Measurements from ENCODE around the gene NCF2.

Gene NCF2

DNA sequence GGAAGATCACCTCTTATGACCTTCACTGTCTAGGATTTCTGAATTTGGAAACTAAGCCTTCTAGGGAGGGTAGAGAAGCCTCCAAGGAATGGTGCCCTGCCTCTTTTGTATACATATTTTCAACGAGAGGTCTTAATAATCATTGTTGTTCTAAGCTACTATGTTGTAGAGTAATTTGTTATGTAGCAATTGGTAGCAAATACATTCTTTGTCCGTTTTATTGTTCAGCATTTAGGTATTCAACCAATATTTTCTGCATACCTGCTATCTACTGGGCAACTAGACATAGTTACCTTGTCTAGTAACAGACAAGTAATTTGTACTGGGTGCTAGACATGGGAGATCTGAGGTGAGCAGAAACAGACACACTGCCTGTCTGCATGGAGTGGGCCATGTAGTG lies 20.8 kb upstream of the NCF2 start:
- no peak for DNase-seq

- DNase-seq: no peak
Observed at GRCh38 chr1:183609759-183610452, 19.6 kb upstream of the NCF2 start.

DNA sequence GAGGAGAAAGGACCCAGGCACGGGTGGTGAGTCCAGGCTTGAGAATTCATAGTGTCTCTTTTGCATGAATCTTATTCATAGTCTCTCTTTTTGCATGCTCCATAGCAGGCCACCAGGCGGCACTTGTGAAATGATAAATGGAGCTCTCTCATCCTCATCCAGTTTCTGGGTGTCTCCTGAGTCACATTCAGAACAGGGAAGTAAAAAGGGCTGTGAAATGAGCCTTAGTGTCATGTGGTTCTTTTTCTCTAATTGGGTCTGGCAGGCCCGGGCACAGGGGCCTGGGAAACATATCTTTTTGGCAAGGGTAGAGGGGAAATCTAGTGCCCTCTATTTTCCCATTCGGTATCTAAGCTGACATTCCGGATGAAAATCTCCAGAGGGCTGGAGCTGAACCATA lies 19.1 kb upstream of the NCF2 start:
- no peak for DNase-seq

GRCh38 chr1:183607322-183607980 lies 17.2 kb upstream of the NCF2 start:
- DNase-seq: no peak

DNA sequence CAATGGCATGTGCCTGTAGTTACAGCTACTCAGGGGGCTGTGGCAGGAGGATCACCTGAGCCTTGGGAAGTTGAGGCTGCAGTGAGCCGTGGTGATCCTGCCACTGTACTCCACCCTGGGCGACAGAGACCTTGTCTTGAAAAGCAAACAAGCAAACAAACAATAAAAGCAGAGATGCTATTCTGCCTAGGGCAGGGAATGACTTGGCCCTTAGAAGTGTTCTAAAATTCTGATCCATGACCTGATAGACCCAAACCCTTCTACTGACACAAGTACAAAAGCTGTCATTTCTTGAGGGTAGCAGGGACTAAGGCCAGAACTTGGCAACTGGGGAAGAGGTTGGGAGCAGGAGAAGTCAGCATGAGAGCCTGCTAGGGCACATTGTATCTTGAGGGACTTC lies 15.6 kb upstream of the NCF2 start:
- no peak for DNase-seq

DNA sequence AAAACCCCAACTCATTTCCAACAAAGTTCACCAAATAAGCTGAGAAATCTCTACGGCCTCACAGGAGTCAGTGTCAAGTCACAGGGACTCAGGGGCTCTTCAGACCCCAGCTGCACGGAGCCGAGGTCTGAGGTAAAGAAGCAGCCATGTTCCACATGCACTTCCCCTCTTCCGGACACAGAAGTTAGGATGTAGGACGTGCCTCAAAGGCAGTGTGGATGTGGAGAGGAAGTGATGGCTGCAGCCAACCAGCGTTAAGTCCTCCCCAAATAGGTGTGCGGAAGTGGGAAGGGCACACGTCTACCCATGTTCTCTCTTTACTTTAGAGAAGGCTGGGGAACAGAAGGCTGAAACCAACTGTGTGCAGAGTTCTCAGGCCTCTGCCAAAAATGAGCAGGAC lies 14.6 kb upstream of the NCF2 start:
- no peak for DNase-seq

GRCh38 chr1:183604038-183604808 lies 14.0 kb upstream of the NCF2 start:
- DNase-seq: no peak

- DNase-seq: no peak
Observed at GRCh38 chr1:183602510-183602909, 12.3 kb upstream of the NCF2 start.

DNA sequence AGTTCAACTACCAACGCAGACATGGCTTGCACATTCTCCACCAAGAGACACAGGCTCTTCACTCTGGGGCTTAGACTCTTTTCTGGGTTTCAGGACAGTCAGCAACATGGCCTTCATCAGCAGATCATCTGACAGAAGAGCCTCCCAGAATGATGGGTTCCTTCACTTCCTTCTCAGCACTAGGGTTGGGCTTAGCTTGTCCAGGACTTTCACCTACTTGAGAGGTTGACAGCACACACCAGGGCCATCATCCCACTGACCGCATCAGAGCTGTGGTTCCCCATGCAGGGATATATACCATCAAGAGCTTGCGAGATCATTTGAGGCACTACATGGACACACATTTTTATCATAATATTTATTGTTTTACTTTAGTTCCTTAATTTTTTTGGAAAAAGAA lies 10.4 kb upstream of the NCF2 start:
- DNase-seq: no peak

DNA sequence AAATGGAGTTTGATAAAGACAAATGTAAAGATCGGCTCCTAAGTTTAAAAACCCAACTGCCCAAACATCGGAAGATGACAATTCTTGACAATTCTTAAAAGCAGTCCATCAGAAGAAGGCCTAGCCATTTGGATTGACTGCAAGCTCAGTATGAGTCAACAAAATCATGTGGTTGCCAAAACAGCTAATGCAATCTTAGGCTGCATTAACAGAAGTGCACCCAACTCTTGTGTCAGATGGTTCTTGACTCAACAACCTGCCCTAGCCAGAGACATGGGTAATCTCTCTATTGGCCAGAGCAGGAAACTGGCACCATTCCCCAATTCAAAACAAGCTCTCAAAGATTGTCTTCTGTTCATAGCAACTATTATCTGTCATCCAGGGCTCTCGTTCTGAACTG lies 9.9 kb upstream of the NCF2 start:
- no peak for DNase-seq

DNA sequence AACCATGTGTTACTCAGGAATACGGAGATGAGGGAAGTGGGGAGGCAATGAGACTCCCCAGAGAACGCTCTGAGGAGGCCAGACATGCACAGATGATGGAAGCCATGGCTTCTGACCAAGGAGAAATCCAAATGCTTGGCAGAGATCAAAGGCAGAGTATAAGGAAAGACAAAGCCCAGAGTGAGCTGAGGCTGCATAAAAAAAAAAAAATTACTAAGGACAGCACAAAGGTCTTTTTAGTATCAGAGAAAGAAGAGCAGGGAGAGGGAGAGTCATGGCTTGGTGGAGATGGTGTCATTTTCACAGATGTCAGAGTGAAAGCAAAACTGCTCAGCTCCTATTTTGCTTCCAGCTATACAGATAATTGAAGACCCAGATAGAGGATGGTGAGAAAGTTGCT lies 8.1 kb upstream of the NCF2 start:
- no peak for DNase-seq

GRCh38 chr1:183597656-183598347 lies 7.5 kb upstream of the NCF2 start:
- no peak for DNase-seq

DNA sequence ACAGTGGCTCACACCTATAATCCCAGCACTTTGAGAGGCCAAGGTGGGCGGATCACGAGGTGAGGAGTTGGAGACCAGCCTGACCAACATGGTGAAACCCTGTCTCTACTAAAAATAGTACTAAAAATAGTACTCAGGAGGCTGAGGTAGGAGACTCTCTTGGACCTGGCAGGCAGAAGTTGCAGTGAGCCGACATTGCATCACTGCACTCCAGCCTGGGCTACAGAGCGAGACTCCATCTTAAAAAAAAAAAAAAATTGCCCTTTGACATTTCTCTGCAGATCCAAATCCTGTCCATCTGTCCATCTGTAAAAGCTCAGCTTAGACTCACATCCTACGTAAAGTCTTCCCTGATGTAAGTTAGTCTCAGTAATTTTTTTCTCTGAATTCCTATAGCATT lies 6.2 kb upstream of the NCF2 start:
- DNase-seq: no peak

DNA sequence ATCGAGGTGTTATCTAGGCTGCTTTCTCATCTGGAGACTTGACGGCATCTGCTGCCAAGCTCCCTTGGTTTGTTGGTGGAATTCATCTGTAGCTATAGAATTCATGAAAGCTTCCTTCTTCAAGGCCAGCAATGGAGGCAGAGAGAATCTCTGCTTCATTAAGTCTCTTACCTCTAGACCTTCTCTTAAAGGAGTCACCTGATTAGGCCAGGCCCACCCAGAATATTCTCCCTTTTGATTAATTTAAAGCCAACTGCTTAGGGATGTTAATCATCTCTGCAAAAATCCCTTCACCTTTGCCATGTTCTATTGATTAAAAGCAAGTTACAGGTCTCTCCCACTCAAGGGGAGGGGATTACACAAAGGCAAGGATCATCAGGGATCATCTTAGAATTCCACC lies 5.3 kb upstream of the NCF2 start:
- DNase-seq: no peak

GRCh38 chr1:183593356-183593755 lies 3.1 kb upstream of the NCF2 start:
- DNase-seq: no peak

- DNase-seq: no peak
Observed at GRCh38 chr1:183592733-183593132, 2.5 kb upstream of the NCF2 start.

GRCh38 chr1:183589874-183590243 lies 400 bp downstream of the NCF2 start:
- DNase-seq: no peak

GRCh38 chr1:183589384-183589783 lies 875 bp downstream of the NCF2 start:
- DNase-seq: no peak

GRCh38 chr1:183588827-183589226 lies 1.4 kb downstream of the NCF2 start:
- no peak for DNase-seq

DNA sequence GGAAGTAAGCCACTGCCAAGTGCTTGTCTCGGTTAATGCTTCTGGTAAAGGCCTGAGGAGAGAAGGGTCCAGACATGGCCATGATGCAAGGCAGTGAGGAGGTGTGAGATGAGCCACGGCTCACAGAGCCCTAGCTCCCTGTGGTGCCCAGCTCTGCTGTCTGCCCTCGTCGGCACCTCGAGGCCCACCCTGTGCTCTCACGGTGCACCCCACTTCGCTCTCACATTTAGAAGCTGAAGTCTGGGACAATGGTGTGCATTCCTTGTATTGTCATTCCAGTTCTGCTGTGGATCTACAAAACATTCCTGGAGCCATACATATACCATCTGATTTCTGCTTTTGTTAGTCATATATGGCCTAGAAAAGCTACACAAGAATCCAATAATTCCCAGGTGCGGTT lies 3.3 kb downstream of the NCF2 start:
- no peak for DNase-seq

GRCh38 chr1:183586455-183586854 lies 3.8 kb downstream of the NCF2 start:
- DNase-seq: no peak

DNA sequence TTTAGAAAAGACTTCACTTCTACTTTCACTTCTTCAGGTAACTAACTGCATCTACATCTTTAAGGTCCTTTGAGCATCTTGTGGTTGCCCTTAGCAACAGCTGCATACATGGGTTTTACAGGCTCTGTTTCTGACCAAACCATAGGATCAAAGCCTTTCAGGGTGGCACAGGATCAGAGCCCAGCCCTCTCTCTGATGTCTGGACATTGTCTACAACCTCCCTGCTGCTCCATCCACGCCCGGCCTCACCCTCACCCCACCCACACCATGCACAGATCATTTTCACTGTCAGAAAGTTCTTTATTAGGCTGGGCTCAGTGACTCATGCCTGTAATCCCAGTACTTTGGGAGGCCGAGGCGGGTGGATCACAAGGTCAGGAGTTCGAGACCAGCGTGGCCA lies 5.2 kb downstream of the NCF2 start:
- no peak for DNase-seq

GRCh38 chr1:183584147-183584546 lies 6.1 kb downstream of the NCF2 start:
- no peak for DNase-seq

DNA sequence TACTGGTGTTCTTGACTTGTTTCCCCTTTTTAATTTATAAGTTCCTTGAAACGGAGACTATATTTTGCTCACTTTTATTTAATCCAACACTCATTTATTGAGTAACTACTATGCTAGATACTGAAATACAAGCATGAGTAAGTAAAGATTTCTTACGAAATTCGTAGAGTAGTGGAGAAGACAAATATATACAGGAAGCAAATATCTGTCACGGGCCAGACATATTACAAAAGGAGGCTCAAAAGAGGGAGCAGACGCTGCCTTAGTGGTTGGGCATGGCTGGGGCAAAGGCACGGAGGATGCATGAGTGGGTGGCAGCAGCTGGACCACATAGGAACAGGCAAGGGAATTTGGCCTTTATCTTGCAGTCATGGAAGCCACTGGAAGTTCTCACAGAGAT lies 6.8 kb downstream of the NCF2 start:
- DNase-seq: no peak
